GM19025 (cell line): ENCODE measurements around the gene PDZK1IP1.
"Not testable (repeated sequence)": the region's sequence is repeated elsewhere in the genome, so short reads cannot be mapped to it uniquely, and the experiment has no call there.

ENCODE experiments used
- ATAC-seq: cut with Tn5 transposase; IDR thresholded peaks from one replicate; pipeline ENCODE4 v1.9.1; 2021; ENCODE audit warnings: mild to moderate bottlenecking, low read depth, moderate library complexity; ENCODE audit not compliant: unreplicated experiment

The PDZK1IP1 gene

DNA sequence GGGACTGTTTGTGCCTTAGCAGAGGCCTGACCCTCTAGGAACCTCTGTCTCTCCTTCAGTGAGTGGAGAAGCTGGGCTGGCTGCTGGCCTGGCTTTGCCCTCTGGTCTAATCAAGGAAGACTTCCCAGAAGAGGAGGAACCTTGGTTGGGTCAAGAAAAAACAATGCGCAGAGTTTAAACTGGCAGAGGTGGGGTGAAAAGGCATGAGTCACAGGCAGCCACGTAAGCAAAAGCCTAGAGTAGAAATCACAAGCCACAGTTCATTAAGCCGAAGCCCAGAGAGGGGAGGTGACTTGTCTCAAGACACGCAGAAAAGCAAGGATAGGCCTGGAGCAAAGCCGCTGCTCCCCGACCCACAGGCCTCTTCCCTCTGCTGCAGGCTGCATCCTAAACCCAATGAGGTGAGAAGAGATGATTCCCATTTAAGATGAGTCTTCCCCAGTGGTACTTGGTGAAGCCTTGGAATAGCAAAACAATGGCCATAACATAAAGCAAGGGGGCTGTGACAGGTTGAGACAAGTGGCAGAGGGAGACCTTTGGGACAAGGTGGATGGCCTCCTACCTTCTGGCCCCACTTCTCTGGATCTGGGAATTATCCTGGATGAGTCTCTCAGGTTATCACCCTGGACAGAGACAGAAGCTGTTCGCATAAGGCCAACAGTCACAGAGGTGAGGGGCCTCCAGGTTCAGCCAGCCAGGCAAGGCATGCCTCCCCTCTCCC, 7.7 kb downstream of the PDZK1IP1 start:
- no peak for ATAC-seq

DNA sequence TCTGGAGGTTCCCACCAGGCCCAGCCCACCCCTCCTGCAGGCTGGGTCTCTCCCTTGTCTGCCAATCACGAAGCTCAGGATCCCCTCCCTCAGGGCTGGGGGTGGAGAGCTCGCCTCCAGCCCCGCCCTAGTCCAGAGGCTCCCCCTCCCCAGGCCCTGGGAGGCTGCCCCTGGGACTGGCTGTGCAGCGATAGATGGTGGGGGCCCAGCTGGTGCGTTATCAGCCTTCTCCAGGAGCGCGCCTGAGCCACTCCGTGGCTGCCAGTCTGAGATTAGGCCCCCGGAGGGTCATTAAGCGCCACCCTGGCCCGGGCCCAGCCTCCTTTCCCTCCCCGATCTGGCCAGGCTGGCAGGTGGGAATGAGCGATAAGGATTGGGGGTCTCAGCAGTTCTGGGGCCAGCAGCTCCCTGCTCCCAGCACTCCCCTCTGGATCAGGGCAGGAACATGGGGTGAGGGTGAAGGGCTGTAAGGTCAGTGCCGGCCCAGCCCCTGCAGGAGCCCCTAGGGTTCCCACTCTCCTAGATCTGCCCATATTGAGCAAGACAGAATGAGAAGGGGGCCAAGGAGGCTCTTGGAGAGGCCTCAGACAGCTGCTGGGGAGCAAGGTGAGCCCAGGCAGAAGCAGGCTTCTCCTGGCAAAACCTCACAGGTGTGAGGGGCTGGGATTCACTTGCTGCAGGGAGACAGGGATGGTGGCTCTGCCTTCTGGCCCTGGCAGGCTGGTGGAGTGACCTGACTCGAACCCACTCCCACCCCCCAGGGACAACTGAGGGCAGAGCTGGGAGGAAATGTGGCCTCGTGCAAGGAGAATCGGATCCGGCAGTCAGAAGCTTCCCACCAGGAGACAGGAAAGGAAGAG, 8.5 kb downstream of the PDZK1IP1 start:
- ATAC-seq, result no peak

DNA sequence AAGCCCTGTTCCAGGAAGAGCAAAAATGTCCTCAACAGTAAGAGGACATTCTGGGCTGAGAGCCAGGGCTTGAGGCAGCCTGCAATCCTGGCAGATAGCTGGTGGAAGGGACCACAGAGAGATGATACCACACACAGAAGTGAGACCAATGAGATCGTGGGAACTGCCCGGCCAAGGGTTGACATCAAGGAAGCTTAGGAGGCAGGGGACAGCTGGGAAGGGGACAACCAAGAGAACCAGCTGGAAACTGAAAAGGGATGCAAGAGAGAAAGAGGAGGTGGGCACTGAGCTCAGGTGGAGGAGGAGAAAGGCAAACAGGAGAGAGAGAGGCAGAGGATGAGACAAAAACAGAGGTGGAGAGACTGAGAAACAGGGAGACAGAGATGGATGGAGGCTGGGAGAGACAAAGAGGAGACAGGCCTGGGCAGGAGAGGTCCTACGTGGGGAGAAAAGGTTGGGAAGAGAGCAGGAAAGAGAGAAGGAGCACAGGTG, 9.2 kb downstream of the PDZK1IP1 start:
- no peak for ATAC-seq

GRCh38 chr1:47179988-47180563, 9.8 kb downstream of the PDZK1IP1 start:
- ATAC-seq, result no peak

DNA sequence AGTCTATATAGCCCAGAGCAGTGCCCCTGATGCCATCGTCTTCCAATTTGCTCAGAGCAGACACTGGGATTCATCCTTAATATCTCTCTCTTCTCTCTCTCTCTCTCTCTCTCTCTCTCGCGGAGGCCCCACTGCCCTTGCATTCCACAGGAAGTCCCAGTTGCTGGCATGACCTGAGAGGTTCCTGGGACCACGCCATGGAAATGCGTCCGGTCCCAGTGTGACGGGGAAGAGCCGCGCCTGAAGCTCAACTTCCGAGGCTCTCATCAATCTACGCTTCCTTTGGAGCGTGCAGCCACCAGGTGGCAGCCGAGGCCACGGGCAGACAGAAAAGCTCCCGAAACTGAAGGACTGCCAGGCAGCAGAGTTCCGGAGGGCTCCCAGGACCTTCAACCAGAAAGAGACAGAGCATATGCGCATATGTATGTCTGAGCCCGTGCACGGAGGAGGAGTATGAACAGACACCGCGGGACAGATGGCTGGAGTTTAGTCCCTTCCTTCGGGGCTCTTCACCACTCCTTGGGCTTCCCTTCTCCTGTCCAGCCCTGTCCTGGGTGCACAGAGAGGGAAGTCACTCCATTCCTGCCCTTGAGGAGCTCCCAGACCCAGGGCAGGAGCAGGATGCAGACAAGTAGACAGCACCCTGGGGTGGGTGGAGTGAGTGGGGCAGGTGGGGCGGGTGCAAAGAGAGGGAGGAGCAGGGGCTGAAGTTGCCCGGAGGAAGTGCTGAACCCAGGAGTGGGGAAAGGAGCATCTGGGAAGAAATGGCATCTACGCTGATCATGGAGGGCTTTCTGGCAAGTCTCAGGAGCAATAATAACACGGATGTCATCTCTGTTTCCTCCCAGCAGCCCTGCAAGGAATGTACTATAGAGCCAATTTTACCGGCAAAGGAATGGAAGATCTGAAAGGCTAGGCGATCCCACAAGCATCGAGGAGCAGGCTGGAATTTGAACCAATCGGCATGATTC, 10.5 kb downstream of the PDZK1IP1 start:
- peak; percentile 79 for ATAC-seq

- no peak for ATAC-seq
Measured at GRCh38 chr1:47178654-47179016, 11.2 kb downstream of the PDZK1IP1 start.

DNA sequence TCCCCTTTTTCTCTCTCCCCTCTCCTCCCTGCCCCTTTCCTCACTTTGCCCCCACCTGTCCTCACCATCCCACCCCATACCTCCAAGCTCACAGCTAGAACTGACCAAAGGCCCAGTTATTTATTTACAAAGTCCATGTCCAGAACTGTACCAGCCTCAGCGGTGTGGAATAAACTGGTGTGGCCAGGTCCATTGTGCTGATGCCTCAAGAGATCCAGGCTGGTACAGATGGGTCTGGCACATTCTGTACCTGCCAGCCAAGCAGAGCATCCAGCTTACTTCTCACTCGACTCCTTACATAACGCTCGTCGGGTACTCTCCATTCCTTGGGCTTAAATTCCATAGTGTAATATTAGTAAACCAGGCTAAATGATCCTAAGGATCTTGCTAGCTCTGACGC, 11.8 kb downstream of the PDZK1IP1 start:
- no peak for ATAC-seq

DNA sequence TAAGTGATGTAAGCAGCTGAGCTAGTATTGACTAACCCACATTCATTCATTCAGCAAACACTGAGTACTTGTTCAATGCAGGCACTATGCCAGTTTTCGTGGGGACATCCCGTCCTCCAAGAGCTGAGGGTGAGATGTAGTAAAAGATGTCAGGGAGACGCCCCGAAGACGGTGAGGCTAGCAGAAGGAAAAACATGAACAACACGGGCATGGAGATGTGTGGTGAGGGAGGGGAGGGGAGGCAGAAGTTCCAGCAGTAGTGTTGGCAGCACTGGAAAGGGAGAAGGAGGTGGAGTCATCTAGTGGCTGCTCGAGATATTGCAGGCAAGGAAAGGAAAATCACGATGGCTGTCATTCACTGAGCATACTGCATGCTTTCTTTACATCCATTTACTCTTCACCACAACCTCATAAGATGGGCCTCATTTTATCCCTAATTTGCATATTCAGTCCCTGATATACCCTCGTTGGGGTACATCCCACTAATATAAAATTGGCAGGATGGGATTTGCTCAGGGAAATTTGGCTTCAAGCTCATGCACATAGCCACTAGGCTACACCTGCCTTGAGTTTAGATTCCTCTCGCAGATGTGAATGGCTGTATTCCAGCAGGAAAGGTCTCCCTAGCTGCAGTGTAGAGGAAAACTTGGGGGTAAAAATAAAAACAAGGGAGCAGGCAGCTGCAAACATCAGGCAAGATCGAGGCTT, 14.5 kb downstream of the PDZK1IP1 start:
- ATAC-seq, result no peak

DNA sequence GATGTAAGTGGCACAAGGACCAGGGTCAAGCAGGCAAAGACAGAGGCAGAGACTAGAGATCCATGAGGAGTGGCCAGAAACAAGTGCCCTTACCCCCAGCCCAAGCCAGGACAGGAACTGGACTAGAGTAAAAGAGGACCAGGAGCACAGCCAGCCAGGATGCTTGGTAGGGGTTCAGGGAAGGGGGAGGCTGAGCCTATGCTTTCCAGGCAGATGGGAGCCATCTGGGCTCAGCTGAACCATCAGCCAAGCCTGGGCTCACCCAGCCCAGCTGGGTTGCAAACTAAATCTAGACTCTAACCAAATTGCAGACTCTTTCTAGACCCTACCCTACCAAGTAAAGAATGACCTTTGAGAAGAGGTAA, 15.2 kb downstream of the PDZK1IP1 start:
- ATAC-seq, result no peak

DNA sequence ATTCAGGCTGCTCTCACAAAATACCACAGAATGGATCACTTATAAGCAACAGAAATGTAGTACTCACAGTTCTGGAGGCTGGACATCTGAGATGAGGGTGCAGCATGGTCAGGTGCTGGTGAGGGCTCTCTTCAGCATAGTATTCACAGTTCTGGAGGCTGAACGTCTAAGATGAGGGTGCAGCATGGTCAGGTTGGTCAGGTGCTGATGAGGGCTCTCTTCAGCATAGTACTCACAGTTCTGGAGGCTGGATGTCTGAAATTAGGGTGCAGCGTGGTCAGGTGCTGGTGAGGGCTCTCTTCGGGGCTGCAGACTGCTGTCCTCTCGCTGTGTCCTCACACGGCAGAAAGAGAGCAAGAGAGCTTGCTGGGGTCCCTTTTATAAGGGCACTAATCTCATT, 17.1 kb downstream of the PDZK1IP1 start:
- no peak for ATAC-seq

DNA sequence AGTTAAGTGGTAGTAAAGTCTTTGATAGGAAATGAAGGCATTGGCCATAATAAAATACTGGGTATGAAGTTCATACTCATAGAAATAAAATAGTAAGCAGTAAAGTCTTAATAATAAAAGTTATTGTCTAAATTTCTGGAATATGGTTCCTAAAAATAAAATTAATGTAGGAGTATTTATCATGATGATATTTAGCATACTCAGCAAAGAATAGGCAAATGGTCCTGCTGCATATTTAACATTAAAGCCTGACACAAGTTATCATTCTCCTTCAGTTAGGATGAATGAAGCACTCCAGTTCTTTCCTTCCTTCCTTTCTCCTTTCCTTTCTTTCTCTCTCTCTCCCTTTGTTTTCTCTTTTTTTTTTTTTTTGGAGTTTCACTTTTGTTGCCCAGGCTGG, 25.3 kb downstream of the PDZK1IP1 start:
- ATAC-seq, result no peak

DNA sequence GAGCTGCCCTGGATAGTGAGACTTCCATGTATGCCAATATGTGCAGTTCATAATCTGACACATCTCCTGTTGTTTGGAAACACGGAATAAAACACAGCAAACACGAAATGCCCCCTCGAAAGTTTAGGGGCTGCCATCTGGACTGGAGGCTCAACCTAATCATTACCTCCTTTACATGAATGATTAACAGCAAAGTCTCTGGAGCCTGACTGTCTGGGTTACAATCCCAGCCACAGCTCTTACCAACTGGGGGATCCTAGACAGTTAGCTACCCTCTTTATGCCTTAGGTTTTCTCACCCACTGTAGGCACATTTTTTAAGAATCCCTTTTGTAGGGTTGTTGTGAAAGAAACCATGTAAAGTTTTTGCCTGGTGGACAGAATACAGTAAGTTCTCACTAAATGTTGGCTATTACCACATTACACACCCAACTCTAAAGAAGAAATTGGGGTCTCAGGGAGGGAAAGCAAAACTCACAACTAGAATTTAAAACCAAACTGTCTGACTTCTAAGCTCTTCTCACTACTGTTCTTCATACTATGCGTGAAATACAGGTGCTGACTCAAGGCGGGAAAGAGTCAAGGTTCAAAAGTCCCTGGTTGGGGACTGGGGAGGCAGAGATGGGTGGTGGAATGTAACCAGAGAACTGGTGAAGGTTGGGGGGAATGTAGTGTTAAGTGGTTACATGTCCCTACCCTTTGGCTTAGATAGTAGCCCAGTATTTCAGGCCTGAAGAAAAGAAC, 28.4 kb downstream of the PDZK1IP1 start:
- no peak for ATAC-seq

DNA sequence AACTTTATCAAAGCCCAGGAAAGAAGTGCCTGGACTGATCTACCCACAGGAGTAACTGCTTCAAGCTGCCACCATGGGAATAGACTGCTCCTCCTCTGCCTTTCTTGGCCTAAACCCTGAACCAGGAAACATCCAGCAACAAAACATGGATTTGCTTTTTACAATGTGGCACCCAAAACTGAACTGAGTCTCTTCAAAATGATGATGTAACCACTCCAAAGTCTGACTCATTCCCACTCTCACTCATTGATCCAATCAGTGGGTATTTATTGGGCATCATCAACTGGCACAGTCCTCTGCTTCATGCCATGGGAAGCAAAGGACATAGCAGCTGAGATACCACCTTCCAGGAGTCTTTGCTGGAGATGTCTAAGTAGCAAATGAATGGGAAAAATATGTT, 29.1 kb downstream of the PDZK1IP1 start:
- no peak for ATAC-seq

DNA sequence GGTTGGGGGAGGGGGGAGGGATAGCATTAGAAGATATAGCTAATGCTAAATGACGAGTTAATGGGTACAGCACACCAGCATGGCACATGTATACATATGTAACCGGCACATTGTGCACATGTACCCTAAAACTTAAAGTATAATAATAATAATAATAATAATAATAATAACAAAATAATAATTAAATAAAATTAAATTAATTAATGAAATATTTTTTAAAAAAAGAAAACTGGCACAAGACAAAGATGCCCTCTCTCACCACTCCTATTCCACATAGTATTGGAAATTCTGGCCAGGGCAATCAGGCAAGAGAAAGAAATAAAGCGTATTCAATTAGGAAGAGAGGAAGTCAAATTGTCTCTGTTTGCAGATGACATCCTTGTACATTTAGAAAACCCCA, 31.9 kb downstream of the PDZK1IP1 start:
- ATAC-seq, result not testable (repeated sequence)

DNA sequence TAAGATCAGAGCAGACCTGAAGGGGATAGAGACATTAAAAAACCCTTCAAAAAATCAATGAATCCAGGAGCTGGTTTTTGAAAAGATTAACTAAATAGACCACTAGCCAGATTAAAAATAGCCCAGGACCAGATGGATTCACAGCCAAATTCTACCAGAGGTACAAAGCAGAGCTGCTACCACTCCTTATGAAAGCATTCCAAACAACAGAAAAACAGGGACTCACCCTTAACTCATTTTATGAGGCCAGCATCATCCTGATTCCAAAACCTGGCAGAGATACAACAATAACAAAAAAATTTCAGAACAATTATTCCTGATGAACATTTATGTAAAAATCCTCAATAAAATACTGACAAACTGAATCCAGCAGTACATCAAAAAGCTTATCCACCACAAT, 33.4 kb downstream of the PDZK1IP1 start:
- not testable (repeated sequence) for ATAC-seq

DNA sequence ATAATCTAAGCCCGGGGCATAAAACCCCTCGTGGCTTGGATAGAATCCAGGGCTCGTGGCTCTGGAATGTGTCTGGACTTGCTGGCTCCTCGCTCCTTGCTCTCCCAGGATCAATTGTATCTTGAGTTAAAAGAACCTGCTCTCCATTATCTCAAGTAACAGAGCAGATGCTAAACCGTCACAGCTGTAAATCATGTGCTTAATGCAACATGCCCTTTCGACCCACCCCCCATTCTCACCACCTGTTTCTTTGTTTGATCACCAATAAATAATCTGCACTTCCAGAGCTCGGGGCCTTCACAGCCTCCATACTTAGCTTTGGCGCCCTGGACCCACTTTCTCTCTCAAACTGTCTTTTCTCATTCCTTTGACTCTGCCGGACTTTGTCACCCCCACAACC, 40.7 kb downstream of the PDZK1IP1 start:
- ATAC-seq, result not testable (repeated sequence)

DNA sequence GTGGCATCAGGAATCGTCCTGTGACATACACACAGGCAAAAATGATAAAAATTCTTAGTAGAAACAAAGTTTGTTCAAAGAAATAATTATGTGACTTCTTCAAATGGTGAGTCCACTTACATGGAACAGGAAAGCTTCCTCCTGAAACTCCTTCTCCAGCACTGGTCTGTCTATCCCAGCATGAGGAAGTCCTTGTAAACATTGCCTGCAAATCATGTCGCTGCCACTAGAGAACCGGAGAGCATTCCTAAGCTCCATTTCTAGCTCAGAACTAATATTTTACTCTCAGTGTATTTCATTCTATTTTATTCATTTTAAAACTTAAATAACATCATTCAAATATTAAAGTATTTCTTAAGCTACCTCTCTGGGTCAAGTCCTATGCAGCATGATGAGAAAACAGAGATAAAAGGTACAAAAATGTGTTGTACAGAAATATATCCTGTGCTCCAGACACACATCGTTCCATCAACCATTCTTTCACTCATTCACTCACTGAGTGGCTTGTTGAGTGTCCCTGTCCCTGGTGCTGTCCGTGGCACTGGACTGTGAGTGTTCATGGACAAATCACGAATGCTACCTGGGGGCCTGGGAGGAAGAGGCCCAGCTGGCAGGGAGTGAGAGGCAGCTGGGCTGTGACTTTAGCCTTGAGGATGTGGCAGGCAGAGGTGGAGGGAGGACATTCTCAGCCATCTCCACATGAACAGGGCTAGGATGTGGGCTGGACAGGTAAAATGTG, 42.6 kb downstream of the PDZK1IP1 start:
- no peak for ATAC-seq

DNA sequence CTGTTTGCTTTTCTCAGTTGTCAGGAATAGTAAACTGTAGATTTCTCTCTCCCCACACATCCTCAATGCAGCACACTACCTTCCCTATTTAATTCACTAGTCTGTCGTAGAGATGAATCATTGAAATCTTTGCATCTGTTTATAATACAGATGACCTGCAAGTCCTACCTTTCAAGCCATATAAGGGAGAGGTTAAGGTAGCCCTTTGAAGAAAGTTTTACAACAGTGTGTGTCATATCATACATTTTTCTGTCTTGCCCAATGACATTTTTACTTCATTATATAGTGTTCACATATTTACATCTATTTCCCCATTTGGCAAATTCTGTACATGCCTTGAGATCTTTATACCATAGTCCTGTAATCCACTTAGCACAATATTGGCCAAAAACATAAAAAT, 43.3 kb downstream of the PDZK1IP1 start:
- ATAC-seq, result not testable (repeated sequence)
